Fibroblast of villous mesenchyme (primary cell): Measurements from ENCODE around the gene PCBP3. TPM values are rescaled to one million over a fixed set of nuclear protein-coding genes. Genes with fewer than 3 reads are reported as not detected.

Experiments used
- DNase-seq: peaks from one replicate; pipeline ENCODE4 v3.0.0-alpha.2; 2010; ENCODE audit warnings: low read depth
- H3K4me3 ChIP-seq: 2 replicates; pipeline ENCODE4 v1.5.1; 2011; ENCODE audit warnings: low read depth, mild to moderate bottlenecking, low read length
- CTCF ChIP-seq: IDR thresholded peaks from 2 replicates; pipeline ENCODE4 v1.5.1; 2012; ENCODE audit warnings: low read depth, mild to moderate bottlenecking, low read length; ENCODE audit not compliant: insufficient read depth
- total RNA-seq: library from RNA; depleted of rRNA; stranded (reverse); fragments of >200 nt; gene quantifications from 2 replicates; pipeline ENCODE4 v1.2.3, GENCODE V29; 2012

Gene PCBP3
- total RNA-seq, 1 donor = 1.3 TPM

- H3K4me3 ChIP-seq = no peak overlapping the region
- TF ChIP-seq CTCF = no peak
- no peak for DNase-seq
These were observed 109.9 kb downstream of the PCBP3 start for GRCh38 chr21:45753445-45753844.

- H3K4me3 ChIP-seq = no peak overlapping the region
- DNase-seq = no peak
These were observed 112.5 kb downstream of the PCBP3 start for GRCh38 chr21:45756029-45756428.

GRCh38 chr21:45756669-45757068 is 113.1 kb downstream of the PCBP3 start:
- DNase-seq = no peak
- TF ChIP-seq CTCF = no peak
- H3K4me3 ChIP-seq = no peak overlapping the region

More at GRCh38 chr21:45756029-45756428, 112.5 kb downstream of the PCBP3 start:
- no peak for TF ChIP-seq CTCF

- no peak overlapping the region for H3K4me3 ChIP-seq
- TF ChIP-seq CTCF = no peak
- no peak for DNase-seq
These were observed 118.2 kb downstream of the PCBP3 start for GRCh38 chr21:45761704-45762103.

- no peak for DNase-seq
- TF ChIP-seq CTCF = no peak
- H3K4me3 ChIP-seq = no peak overlapping the region
These were observed 119.5 kb downstream of the PCBP3 start for GRCh38 chr21:45763074-45763473.

- H3K4me3 ChIP-seq = no peak overlapping the region
- no peak for DNase-seq
- TF ChIP-seq CTCF = no peak
These were observed 120.0 kb downstream of the PCBP3 start for GRCh38 chr21:45763506-45763905.

GRCh38 chr21:45764792-45765191 is 121.3 kb downstream of the PCBP3 start:
- no peak for TF ChIP-seq CTCF
- DNase-seq = no peak
- no peak overlapping the region for H3K4me3 ChIP-seq
